Uterus (tissue), 2 donors: ENCODE results near the gene ELAC2.

ENCODE experiments used
- CTCF ChIP-seq, 4 experiments: fragments of 200-600 bp in 2 of 4; fragments of 450-650 bp in 2 of 4; sonication (generic) in 2 of 4; IDR thresholded peaks; one replicate each; pipeline ENCODE4 v1.5.1; 2016 to 2019; ENCODE audit warnings: antibody characterized with exemption in 4 of 4, mild to moderate bottlenecking in 2 of 4, moderate library complexity in 1 of 4
- POLR2A ChIP-seq, 2 donors: fragments of 450-650 bp; IDR thresholded peaks; one replicate each; pipeline ENCODE4 v1.6.1; 2016; ENCODE audit warnings: antibody characterized with exemption in 2 of 2, mild to moderate bottlenecking in 1 of 2, moderate library complexity in 1 of 2

GRCh38 chr17:13054666-13055065, 36.8 kb upstream of the ELAC2 start:
- TF ChIP-seq CTCF (IDR thresholded peaks at IDR 0.05), result no peak
- no peak for TF ChIP-seq POLR2A (IDR thresholded peaks at IDR 0.05)
